Measurements from ENCODE around the gene RABL6. TPM values are rescaled to one million over a fixed set of nuclear protein-coding genes. Genes with fewer than 3 reads are reported as not detected.

RABL6 gene
- total RNA-seq, 1 donor from 2014 or later = 68.2 TPM

DNA sequence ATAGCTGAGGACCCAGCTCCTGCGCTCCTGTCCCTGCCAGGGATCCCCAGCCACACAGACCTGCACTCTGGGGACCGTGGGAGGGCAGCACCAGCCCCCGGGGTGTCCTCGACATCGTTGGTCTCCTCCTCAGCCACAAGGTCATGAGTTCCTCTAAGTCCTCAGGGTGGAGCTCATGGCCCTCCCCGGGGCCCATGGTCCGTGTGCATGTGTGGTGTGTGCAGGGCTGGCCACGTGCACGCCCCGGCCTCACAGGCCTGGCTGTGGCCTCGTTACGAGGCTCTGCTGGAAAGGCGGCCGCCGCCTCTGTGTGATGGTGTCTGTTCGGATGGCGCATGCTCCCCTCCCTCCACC lies 18.4 kb downstream of the RABL6 start:
- Histone ChIP-seq H3K27ac (no peak overlapping the region), H3K4me1 (peaks cover under 1% of the 10 kb centered on the region), H3K9me3 (no peaks in the 10 kb centered on the region), H3K36me3 (peaks cover 57% of the 10 kb centered on the region), H3K4me3 (no peak overlapping the region), H3K27me3 (no peaks in the 10 kb centered on the region)
- DNase-seq = no peak
- TF ChIP-seq, protein P1, sequence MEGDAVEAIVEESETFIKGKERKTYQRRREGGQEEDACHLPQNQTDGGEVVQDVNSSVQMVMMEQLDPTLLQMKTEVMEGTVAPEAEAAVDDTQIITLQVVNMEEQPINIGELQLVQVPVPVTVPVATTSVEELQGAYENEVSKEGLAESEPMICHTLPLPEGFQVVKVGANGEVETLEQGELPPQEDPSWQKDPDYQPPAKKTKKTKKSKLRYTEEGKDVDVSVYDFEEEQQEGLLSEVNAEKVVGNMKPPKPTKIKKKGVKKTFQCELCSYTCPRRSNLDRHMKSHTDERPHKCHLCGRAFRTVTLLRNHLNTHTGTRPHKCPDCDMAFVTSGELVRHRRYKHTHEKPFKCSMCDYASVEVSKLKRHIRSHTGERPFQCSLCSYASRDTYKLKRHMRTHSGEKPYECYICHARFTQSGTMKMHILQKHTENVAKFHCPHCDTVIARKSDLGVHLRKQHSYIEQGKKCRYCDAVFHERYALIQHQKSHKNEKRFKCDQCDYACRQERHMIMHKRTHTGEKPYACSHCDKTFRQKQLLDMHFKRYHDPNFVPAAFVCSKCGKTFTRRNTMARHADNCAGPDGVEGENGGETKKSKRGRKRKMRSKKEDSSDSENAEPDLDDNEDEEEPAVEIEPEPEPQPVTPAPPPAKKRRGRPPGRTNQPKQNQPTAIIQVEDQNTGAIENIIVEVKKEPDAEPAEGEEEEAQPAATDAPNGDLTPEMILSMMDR (IDR thresholded peaks at IDR 0.05) = no peak
- intact Hi-C loops (cut with DNase I) = no loop called here
- no peak for ATAC-seq

DNA sequence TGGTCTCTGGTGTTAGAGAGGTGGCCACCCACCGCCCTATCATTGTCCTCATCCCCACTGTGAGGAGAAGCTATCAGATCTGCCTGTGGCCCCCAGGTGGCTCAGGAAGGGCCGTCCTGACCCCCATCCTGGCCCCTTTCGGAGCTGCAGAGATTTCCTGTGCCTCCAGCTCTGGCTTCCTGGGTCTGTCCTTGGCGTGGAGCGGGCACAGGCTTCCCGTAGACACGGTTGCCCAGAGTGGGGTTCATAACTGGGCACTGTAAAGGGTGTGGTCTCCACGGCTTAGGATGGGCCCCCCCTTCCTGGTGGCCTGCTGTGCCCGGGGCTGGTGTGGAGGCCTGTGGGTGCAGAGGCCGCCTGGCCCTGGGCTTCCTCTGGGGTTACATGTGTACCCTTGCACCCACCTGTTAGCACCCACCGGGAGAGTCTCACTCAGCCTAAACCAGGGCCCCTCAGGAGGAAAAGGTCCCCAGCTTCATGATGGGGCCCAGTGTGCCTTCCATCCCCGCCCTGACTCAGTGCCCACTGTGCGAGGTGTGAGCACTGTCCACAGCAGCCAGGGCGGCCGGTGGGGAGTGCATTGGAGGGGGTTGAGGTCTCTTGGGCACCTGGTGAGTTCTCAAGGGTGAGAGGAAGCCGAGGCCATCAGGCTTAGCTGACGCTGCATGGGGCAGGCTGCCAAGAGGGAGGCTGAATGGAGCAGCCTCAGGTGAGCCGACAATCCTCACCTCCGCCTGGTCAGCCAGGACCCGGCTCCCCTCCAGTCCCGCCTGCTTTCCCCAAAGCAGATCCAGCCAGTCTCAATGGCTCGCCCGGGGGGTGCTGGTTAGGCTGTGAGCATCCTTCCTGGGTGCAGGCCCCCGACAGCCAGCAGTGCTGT lies 19.2 kb downstream of the RABL6 start:
- H3K9me3 ChIP-seq = no peaks in the 10 kb centered on the region
- no peak overlapping the region for H3K4me3 ChIP-seq
- no peak for ATAC-seq
- no peak overlapping the region for H3K27ac ChIP-seq
- no peak for DNase-seq
- H3K4me1 ChIP-seq = no peaks in the 10 kb centered on the region
- intact Hi-C loops (cut with DNase I) = no loop called here
- TF ChIP-seq, protein P1 (IDR thresholded peaks at IDR 0.05) = no peak
- no peaks in the 10 kb centered on the region for H3K27me3 ChIP-seq
- peaks cover 57% of the 10 kb centered on the region for H3K36me3 ChIP-seq

DNA sequence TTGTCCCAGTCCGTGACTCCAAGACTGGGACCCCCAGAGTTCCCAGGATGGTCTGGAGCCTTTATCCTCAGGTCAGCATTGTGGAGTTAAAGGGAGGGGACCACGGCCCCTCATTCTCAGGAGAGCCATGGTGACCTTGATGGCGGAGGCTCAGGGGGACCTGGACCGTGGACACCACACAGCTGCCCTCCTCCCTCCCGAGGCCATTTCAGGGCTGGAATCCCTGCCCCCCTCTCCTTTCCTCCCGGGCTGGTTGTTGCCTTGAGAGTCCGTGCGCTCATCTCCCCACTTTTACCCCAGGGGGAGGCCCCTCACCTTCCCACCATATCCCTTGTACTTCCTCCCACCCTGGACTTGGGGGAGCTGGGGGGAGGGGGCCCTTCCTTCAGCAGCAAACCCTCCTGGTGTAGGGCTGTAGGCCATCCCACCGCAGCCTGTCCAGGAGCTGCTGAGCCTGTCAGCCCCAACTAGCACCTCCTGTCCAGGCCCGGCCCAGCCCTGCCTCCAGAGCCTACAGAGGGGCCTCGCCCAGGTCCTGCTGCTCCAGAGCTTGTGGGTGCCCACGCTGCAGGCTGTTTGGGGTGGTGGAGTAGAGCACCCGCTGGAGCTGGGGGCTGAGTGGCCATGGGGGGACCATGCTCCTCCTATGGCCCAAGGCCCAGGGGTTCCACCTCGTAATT lies 20.2 kb downstream of the RABL6 start:
- DNase-seq (no peak), ATAC-seq (no peak)
- intact Hi-C loops (cut with DNase I) = no loop called here
- H3K4me1 ChIP-seq = no peaks in the 10 kb centered on the region
- H3K27me3 ChIP-seq = no peaks in the 10 kb centered on the region
- H3K36me3 ChIP-seq = peaks cover 61% of the 10 kb centered on the region
- H3K4me3 ChIP-seq = no peak overlapping the region
- H3K9me3 ChIP-seq = no peaks in the 10 kb centered on the region
- H3K27ac ChIP-seq = no peak overlapping the region
- TF ChIP-seq, protein P1 (IDR thresholded peaks at IDR 0.05) = no peak

DNA sequence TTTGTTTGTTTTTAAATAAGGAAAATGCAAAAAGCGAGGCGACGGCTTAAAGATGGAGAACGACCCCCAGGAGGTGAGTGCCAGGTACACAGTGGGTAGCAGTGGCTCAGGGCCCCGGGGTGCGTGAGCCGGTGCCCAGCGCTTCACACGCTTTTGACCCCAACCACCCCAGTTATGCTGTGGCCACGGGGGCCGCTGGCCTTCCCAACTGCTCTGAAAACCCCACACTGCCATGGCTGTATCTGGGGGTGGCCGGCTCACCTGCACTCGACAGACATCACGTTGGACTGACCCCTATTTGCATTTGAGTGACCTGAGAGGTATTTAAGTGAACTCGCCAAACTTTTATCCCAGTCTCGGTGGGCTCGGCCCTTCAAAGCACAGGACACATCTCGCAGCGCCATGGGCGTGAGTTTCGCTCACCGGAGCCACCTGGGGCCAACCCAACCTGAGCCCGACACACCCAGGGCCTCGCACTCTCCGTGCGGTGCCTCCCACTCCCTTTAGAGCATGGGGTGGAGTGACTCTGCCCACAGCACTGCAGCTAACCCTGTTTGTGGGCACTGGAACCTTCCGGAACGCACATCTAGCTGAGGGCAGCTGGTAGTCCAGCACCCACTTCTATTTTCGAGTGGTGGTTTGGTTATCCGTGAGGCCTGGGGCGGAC lies 20.9 kb downstream of the RABL6 start:
- Histone ChIP-seq H3K36me3 (peaks cover 59% of the 10 kb centered on the region), H3K4me3 (no peak overlapping the region), H3K27ac (no peak overlapping the region), H3K4me1 (no peaks in the 10 kb centered on the region), H3K27me3 (no peaks in the 10 kb centered on the region), H3K9me3 (no peaks in the 10 kb centered on the region)
- TF ChIP-seq, protein P1 (IDR thresholded peaks at IDR 0.05) = no peak
- ATAC-seq = no peak
- DNase-seq = no peak
- intact Hi-C loops (cut with DNase I) = no loop called here

DNA sequence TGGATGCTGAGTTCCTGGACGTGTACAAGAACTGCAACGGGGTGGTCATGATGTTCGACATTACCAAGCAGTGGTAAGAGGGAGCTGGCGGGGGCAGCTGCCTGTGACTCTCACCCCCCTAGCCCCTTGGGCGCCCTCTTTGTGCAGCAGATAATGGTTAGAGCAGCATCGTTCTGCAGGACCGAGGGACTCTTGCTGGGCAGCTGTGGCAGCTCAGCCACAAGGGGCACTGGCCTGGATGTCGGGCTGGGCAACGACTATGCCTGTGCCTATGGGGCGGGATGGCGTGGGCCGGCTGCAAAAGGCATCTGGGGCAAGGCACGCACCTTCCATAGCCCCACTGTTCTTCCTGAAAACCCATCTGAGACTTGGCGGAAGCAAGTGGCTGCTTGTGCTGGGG lies 21.7 kb downstream of the RABL6 start:
- H3K27ac ChIP-seq = no peak overlapping the region
- H3K4me1 ChIP-seq = no peaks in the 10 kb centered on the region
- no peak for DNase-seq
- H3K36me3 ChIP-seq = peaks cover 52% of the 10 kb centered on the region
- no peaks in the 10 kb centered on the region for H3K27me3 ChIP-seq
- intact Hi-C loops (cut with DNase I) = no loop called here
- TF ChIP-seq, protein P1 (IDR thresholded peaks at IDR 0.05) = no peak
- no peaks in the 10 kb centered on the region for H3K9me3 ChIP-seq
- no peak overlapping the region for H3K4me3 ChIP-seq
- no peak for ATAC-seq

Data from upper lobe of right lung (tissue), 1 donor.